ENCODE measurements around the gene MIA. TPM values are rescaled to one million over a fixed set of nuclear protein-coding genes. Genes with fewer than 3 reads are reported as not detected.

The MIA gene
- total and polyA plus RNA-seq, 7 donors, result 0.38 to 1.3 (median 0.77) TPM; not detected in 4

- intact Hi-C loops (cut with DNase I), result loop anchor here in 1 of 2 donors (5.0 kb wide), 2 partner anchors 37 to 43 kb away; partner anchors contain the start of genes COQ8B, EGLN2 and ITPKC
- peaks cover 15% of the 10 kb centered on the region for H3K4me1 ChIP-seq
- DNase-seq (no peak), ATAC-seq (no peak)
- H3K36me3 ChIP-seq (ENCODE audit: insufficient read depth in 1 of 2, low read depth in 1 of 2), result peaks cover 0 to 51% of the 10 kb centered on the region in 2 donors
- H3K27ac ChIP-seq, result no peak overlapping the region
- TF ChIP-seq, protein P1, sequence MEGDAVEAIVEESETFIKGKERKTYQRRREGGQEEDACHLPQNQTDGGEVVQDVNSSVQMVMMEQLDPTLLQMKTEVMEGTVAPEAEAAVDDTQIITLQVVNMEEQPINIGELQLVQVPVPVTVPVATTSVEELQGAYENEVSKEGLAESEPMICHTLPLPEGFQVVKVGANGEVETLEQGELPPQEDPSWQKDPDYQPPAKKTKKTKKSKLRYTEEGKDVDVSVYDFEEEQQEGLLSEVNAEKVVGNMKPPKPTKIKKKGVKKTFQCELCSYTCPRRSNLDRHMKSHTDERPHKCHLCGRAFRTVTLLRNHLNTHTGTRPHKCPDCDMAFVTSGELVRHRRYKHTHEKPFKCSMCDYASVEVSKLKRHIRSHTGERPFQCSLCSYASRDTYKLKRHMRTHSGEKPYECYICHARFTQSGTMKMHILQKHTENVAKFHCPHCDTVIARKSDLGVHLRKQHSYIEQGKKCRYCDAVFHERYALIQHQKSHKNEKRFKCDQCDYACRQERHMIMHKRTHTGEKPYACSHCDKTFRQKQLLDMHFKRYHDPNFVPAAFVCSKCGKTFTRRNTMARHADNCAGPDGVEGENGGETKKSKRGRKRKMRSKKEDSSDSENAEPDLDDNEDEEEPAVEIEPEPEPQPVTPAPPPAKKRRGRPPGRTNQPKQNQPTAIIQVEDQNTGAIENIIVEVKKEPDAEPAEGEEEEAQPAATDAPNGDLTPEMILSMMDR (IDR thresholded peaks at IDR 0.05), result no peak
- no peaks in the 10 kb centered on the region for H3K9me3 ChIP-seq
- no peak overlapping the region for H3K4me3 ChIP-seq
- no peaks in the 10 kb centered on the region for H3K27me3 ChIP-seq (ENCODE audit: insufficient read depth in 3 of 3, low read length in 2 of 3)
- 80 to 87% (median 85%) methylated on average over 9 of the region's 9 CpGs for WGBS, 3 donors
Measured at GRCh38 chr19:40754611-40755247, 20.6 kb upstream of the MIA start.

DNA sequence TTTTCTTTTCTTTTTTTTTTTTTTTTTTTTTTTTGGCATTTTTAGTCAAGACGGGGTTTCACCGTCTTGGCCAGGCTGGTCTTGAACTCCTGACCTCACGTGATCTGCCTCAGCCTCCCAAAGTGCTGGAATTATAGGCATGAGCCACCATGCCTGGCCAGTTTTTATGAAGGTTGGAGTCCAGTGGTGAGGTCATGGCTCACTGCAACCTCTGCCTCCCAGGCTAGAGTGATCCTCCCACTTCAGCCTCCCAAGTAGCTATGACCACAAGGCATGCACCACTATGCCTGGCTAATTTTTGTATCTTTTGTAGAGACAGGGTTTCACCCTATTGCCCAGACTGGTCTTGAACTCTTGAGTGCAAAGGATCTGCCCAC lies 20.1 kb upstream of the MIA start:
- Histone ChIP-seq H3K4me3 (no peak overlapping the region), H3K27me3 (ENCODE audit: insufficient read depth in 3 of 3, low read length in 2 of 3) (no peaks in the 10 kb centered on the region), H3K36me3 (ENCODE audit: insufficient read depth in 1 of 2, low read depth in 1 of 2) (peaks cover 0 to 56% of the 10 kb centered on the region in 2 donors), H3K4me1 (peaks cover 15% of the 10 kb centered on the region), H3K27ac (no peak overlapping the region), H3K9me3 (no peaks in the 10 kb centered on the region)
- ATAC-seq (no peak), DNase-seq (no peak)
- intact Hi-C loops (cut with DNase I), result no loop called here
- 88 to 97% (median 94%) methylated on average over 3 of the region's 3 CpGs for WGBS, 3 donors
- TF ChIP-seq, protein P1 (IDR thresholded peaks at IDR 0.05), result no peak

DNA sequence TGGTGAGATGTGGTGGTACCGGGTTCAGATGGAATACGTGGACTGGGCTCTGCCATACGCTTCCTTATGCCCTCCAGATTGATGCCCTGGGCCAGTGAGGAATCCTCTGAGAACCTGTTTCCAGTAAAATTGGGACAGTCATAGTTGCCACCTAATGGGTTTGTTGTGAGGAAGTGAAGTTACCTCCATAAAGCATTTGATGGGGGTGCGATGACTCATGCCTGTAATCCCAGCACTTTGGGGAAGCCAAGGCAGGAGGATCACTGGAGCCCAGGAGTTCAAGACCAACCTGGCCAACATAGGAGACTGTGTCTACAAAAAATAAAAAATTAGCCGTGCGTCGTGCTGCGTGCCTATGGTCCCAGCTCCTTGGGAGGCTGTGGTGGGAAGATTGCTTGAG lies 19.5 kb upstream of the MIA start:
- Histone ChIP-seq H3K4me1 (peaks cover 15% of the 10 kb centered on the region), H3K27ac (no peak overlapping the region), H3K9me3 (no peaks in the 10 kb centered on the region), H3K4me3 (no peak overlapping the region), H3K36me3 (ENCODE audit: insufficient read depth in 1 of 2, low read depth in 1 of 2) (peaks cover 0 to 62% of the 10 kb centered on the region in 2 donors), H3K27me3 (ENCODE audit: insufficient read depth in 3 of 3, low read length in 2 of 3) (no peaks in the 10 kb centered on the region)
- ATAC-seq, result no peak
- 96 to 98% (median 98%) methylated on average over 8 of the region's 8 CpGs for WGBS, 3 donors
- TF ChIP-seq, protein P1 (IDR thresholded peaks at IDR 0.05), result no peak
- intact Hi-C loops (cut with DNase I), result no loop called here
- DNase-seq, result no peak

- no peaks in the 10 kb centered on the region for H3K27me3 ChIP-seq (ENCODE audit: insufficient read depth in 3 of 3, low read length in 2 of 3)
- H3K27ac ChIP-seq, result no peak overlapping the region
- no peak overlapping the region for H3K4me3 ChIP-seq
- peaks cover 15% of the 10 kb centered on the region for H3K4me1 ChIP-seq
- H3K9me3 ChIP-seq, result no peaks in the 10 kb centered on the region
- 76 to 83% (median 79%) methylated on average over 11 of the region's 11 CpGs for WGBS, 3 donors
- DNase-seq (no peak), ATAC-seq (no peak)
- intact Hi-C loops (cut with DNase I), result no loop called here
- H3K36me3 ChIP-seq (ENCODE audit: insufficient read depth in 1 of 2, low read depth in 1 of 2), result peaks cover 0 to 70% of the 10 kb centered on the region in 2 donors
- TF ChIP-seq, protein P1 (IDR thresholded peaks at IDR 0.05), result no peak
Measured at GRCh38 chr19:40756502-40757110, 18.7 kb upstream of the MIA start.

All from psoas muscle (tissue), 8 donors.